CD8-positive, alpha-beta memory T cell (primary cell): ENCODE measurements around the gene FAM110A. TPM values are rescaled to one million over a fixed set of nuclear protein-coding genes. Genes with fewer than 3 reads are reported as not detected.
A peak's percentile ranks its signal among the peaks of the same experiment; 100 is the strongest.

Experiments used
- CTCF ChIA-PET: fragments of 350-600 bp; sonication (Branson Sonifier 250); formaldehyde crosslinking; loops from one replicate; lab custom pipeline; 2021; ENCODE audit warnings: antibody characterized with exemption; lab: Charles Lee
- POLR2A ChIA-PET: fragments of 350-600 bp; sonication (Branson Sonifier 250); formaldehyde crosslinking; loops from one replicate; lab custom pipeline; 2021; ENCODE audit warnings: antibody characterized with exemption; lab: Charles Lee
- DNase-seq, 5 donors: peaks; one replicate each; pipeline versions ENCODE4 v3.0.0 to v3.0.0-alpha.2; 2020 to 2022; ENCODE audit warnings: mixed read lengths in 1 of 5
- H3K27ac ChIP-seq: one replicate; pipeline ENCODE4 v1.7.0; 2013; ENCODE audit warnings: low read depth, mild to moderate bottlenecking, low read length, moderate library complexity
- H3K27me3 ChIP-seq: 2 replicates; pipeline ENCODE4 v1.7.0; 2013; ENCODE audit warnings: low read length, mild to moderate bottlenecking; ENCODE audit not compliant: insufficient read depth, poor library complexity, severe bottlenecking
- H3K36me3 ChIP-seq: 2 replicates; pipeline ENCODE4 v1.7.0; 2013; ENCODE audit warnings: mild to moderate bottlenecking, low read length, moderate library complexity; ENCODE audit not compliant: insufficient read depth
- H3K4me1 ChIP-seq: 2 replicates; pipeline ENCODE4 v1.7.0; 2013; ENCODE audit warnings: mild to moderate bottlenecking, low read length, moderate library complexity; ENCODE audit not compliant: insufficient read depth
- H3K4me3 ChIP-seq: 2 replicates; pipeline ENCODE4 v1.7.0; 2013; ENCODE audit warnings: mild to moderate bottlenecking, low read length
- H3K9me3 ChIP-seq: 2 replicates; pipeline ENCODE4 v1.7.0; 2013; ENCODE audit warnings: mild to moderate bottlenecking, low read length
- H3K27ac Mint-ChIP-seq, 8 donors: one replicate each; pipeline ENCODE4 v1.8.0; 2020 to 2021; ENCODE audit warnings: mixed read lengths in 8 of 8, mild to moderate bottlenecking in 6 of 8, inconsistent platforms in 3 of 8, moderate library complexity in 3 of 8
- H3K27me3 Mint-ChIP-seq, 2 donors: one replicate each; pipeline ENCODE4 v1.8.0; 2020 to 2021; ENCODE audit warnings: mixed read lengths in 2 of 2, mild to moderate bottlenecking in 1 of 2, moderate library complexity in 1 of 2
- H3K36me3 Mint-ChIP-seq, 3 donors: one replicate each; pipeline ENCODE4 v1.8.0; 2020 to 2021; ENCODE audit warnings: mixed read lengths in 3 of 3, inconsistent platforms in 1 of 3, mild to moderate bottlenecking in 1 of 3
- H3K4me1 Mint-ChIP-seq, 3 donors: one replicate each; pipeline ENCODE4 v1.8.0; 2020 to 2021; ENCODE audit warnings: mixed read lengths in 3 of 3, inconsistent platforms in 1 of 3, mild to moderate bottlenecking in 1 of 3
- H3K4me3 Mint-ChIP-seq, 7 donors: one replicate each; pipeline ENCODE4 v1.8.0; 2020 to 2021; ENCODE audit warnings: mixed read lengths in 7 of 7, mild to moderate bottlenecking in 6 of 7, moderate library complexity in 4 of 7, inconsistent platforms in 2 of 7
- H3K9me3 Mint-ChIP-seq, 5 donors: one replicate each; pipeline ENCODE4 v1.8.0; 2020 to 2022; ENCODE audit warnings: mixed read lengths in 5 of 5, mild to moderate bottlenecking in 3 of 5, moderate library complexity in 2 of 5, inconsistent platforms in 1 of 5
- polyA plus RNA-seq: library from polyadenylated mRNA; unstranded; fragments of 300-500 nt; fragmentation: Illumina TruSeq; gene quantifications from one replicate; pipeline ENCODE4 v1.2.3, GENCODE V29; 2021
- total RNA-seq, 2 experiments: library from RNA; stranded (reverse); gene quantifications; one replicate each; pipeline ENCODE4 v1.2.3, GENCODE V29; 2021

Gene FAM110A
- total and polyA plus RNA-seq, 3 experiments from 2014 or later: 13.3 to 15.0 (median 14.9) TPM

DNA sequence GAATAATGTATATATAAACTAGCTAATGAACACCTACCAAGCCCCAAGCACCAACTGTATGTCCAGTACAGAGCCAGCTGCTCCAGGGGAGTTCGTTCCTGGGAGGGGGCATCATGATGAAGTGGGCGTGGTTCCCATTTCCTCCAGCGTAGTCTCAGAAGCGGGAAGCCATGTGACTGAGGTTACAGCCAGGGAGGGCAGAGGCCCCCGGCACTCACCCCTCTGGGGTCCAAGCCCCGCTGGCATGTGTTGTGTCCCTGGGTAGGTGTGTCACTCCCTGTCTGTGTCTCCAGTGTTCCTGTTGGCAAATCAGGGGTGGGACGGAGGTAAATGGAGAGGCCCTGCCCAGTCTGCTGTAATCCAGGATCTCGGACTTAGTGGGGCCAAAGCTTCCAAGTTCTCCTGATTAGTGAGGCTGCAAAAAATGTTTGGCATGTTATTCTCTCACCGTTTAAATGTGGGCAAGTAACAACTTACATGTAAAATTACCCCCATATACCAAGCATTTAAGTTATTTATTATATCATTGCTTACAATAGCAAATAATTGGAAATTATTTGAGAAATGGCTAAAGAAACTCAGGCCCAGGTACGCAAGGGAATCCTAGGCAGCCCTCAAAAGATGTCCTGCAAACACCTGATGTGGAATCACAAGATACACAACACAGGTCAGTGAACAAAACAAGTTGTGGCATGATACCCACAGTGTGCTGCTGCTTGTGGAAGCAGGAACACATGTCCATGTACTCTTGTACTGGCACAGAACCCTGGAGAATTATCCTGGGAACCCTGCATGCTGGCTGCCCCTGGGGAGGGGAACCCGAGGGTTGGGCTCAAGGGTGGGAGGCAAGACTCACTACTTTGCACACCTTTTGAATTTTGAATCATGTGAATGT is 22.2 kb downstream of the FAM110A start:
- H3K9me3 Mint-ChIP-seq: no peaks in the 10 kb centered on the region
- H3K27ac Mint-ChIP-seq: peak overlapping the region in 7 of 8 donors; percentile 33 to 86 (median 71)
- no peak overlapping the region for H3K27ac ChIP-seq
- H3K36me3 Mint-ChIP-seq: peaks cover 7 to 11% (median 10%) of the 10 kb centered on the region in 3 donors
- peaks cover 40% of the 10 kb centered on the region for H3K4me1 ChIP-seq
- H3K9me3 ChIP-seq: no peaks in the 10 kb centered on the region
- H3K4me3 ChIP-seq: peak overlapping the region; percentile 49
- no peaks in the 10 kb centered on the region for H3K27me3 ChIP-seq
- H3K4me1 Mint-ChIP-seq: peaks cover 45 to 76% (median 65%) of the 10 kb centered on the region in 3 donors
- H3K4me3 Mint-ChIP-seq: peak overlapping the region in 4 of 7 donors; percentile 46 to 65 (median 57)
- ChIA-PET CTCF (no interaction called here), POLR2A (no interaction called here)
- no peaks in the 10 kb centered on the region for H3K27me3 Mint-ChIP-seq
- no peaks in the 10 kb centered on the region for H3K36me3 ChIP-seq
- DNase-seq: peak in 1 of 5 donors; percentile 14

- Mint-ChIP-seq H3K36me3 (peaks cover 6 to 9% (median 8%) of the 10 kb centered on the region in 3 donors), H3K4me3 (peak overlapping the region in 6 of 7 donors; percentile 46 to 78 (median 57)), H3K27ac (peak overlapping the region; percentile 1 to 94 (median 72)), H3K9me3 (no peaks in the 10 kb centered on the region), H3K27me3 (no peaks in the 10 kb centered on the region), H3K4me1 (peaks cover 41 to 69% (median 58%) of the 10 kb centered on the region in 3 donors)
- H3K27me3 ChIP-seq: no peaks in the 10 kb centered on the region
- no peak overlapping the region for H3K27ac ChIP-seq
- ChIA-PET POLR2A (no interaction called here), CTCF (interaction anchor here (1.3 kb wide), 1 partner anchor 38 kb away, joined by 3 read pairs; no protein-coding TSS in a partner anchor)
- peak overlapping the region; percentile 49 for H3K4me3 ChIP-seq
- peak; percentile 26 to 60 (median 57) for DNase-seq
- peaks cover 40% of the 10 kb centered on the region for H3K4me1 ChIP-seq
- H3K9me3 ChIP-seq: no peaks in the 10 kb centered on the region
- H3K36me3 ChIP-seq: no peaks in the 10 kb centered on the region
These were observed 22.9 kb downstream of the FAM110A start for GRCh38 chr20:856361-856775.

DNA sequence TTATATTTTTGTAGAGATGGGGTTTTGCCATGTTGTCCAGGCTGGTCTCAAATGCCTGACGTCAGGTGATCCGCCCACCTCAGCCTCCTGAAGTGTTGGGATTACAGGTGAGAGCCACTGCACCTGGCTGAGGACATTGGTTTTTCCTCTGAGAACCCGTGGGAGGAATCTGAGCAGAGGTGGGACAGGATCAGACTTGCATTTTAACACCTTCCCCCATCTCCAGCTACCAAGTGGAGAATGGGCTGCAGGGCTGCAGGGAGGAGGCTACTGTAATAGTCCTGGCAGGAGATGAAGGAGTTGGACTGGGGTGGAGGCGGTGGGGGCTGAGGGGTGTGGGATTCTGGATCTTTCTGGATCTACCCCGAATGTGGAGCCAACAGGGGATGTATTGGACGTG is 24.5 kb downstream of the FAM110A start:
- Mint-ChIP-seq H3K4me3 (no peak overlapping the region), H3K36me3 (peaks cover under 1 to 8% (median 2%) of the 10 kb centered on the region in 3 donors), H3K27ac (no peak overlapping the region), H3K27me3 (no peaks in the 10 kb centered on the region), H3K4me1 (peaks cover 36 to 59% (median 44%) of the 10 kb centered on the region in 3 donors), H3K9me3 (no peaks in the 10 kb centered on the region)
- no peaks in the 10 kb centered on the region for H3K27me3 ChIP-seq
- ChIA-PET POLR2A (no interaction called here), CTCF (interaction anchor here (1.1 kb wide), 1 partner anchor 39 kb away, joined by 3 read pairs; no protein-coding TSS in a partner anchor)
- no peaks in the 10 kb centered on the region for H3K9me3 ChIP-seq
- no peaks in the 10 kb centered on the region for H3K36me3 ChIP-seq
- no peak for DNase-seq
- no peak overlapping the region for H3K27ac ChIP-seq
- no peak overlapping the region for H3K4me3 ChIP-seq
- H3K4me1 ChIP-seq: peaks cover 40% of the 10 kb centered on the region

DNA sequence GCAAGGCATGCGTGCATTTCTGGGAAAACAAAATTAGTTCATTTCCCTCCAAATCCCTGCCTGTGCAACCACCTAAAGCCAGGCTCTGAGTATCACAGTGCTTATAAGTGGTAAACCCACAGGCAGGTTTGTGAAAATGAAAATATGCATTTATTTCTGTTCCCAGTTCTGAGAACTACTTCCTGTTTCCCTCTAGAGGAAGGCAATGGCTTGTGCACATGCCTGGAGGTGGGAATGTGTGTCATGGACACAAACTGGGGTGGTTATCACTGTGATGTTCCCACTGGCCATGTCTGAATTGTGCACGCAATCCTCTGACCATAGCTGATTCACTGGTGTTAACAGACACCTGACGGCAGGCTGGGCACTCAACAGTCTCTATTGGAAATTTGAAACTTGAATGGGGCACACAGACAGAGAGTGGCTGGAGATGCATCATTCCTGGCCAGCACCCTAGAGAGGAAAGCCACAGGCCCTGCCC is 26.3 kb downstream of the FAM110A start:
- ChIA-PET CTCF (interaction anchor here (1.6 kb wide), 1 partner anchor 12 kb away, joined by 3 read pairs; no protein-coding TSS in a partner anchor), POLR2A (no interaction called here)
- Mint-ChIP-seq H3K36me3 (peaks cover 0 to 2% (median 0%) of the 10 kb centered on the region in 3 donors), H3K27me3 (no peaks in the 10 kb centered on the region), H3K9me3 (no peaks in the 10 kb centered on the region), H3K4me3 (no peak overlapping the region), H3K4me1 (peaks cover 28 to 44% (median 36%) of the 10 kb centered on the region in 3 donors), H3K27ac (peak overlapping the region in 3 of 8 donors; percentile 23 to 60 (median 43))
- no peaks in the 10 kb centered on the region for H3K27me3 ChIP-seq
- no peak for DNase-seq
- H3K9me3 ChIP-seq: no peaks in the 10 kb centered on the region
- no peaks in the 10 kb centered on the region for H3K36me3 ChIP-seq
- H3K4me3 ChIP-seq: no peak overlapping the region
- no peak overlapping the region for H3K27ac ChIP-seq
- H3K4me1 ChIP-seq: peaks cover 38% of the 10 kb centered on the region

DNA sequence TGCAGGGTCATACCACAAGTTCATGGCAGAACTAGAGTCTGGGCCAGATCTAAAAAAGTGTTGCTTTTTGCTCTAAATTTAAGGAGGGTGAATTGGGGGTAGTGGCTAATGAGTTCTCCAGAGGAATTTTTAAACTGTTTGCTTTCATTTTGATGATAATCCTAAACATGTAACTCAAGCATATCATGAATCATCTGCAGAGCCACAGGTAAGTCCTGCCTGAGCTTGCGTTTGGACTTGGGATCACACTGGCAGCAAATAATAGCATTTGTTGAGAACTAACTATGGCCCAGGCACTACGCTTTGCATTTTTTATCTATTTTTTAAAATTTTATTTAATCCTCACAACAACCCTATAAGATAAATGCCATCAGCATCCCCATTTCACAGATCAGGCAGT is 27.4 kb downstream of the FAM110A start:
- Mint-ChIP-seq H3K4me1 (peaks cover 20 to 33% (median 25%) of the 10 kb centered on the region in 3 donors), H3K9me3 (no peaks in the 10 kb centered on the region), H3K36me3 (peaks cover 0 to 2% (median 0%) of the 10 kb centered on the region in 3 donors), H3K27me3 (no peaks in the 10 kb centered on the region), H3K4me3 (no peak overlapping the region), H3K27ac (no peak overlapping the region)
- H3K27ac ChIP-seq: no peak overlapping the region
- POLR2A ChIA-PET: no interaction called here
- CTCF ChIA-PET: no interaction called here
- no peaks in the 10 kb centered on the region for H3K9me3 ChIP-seq
- no peak for DNase-seq
- H3K27me3 ChIP-seq: no peaks in the 10 kb centered on the region
- H3K4me1 ChIP-seq: peaks cover 27% of the 10 kb centered on the region
- no peaks in the 10 kb centered on the region for H3K36me3 ChIP-seq
- no peak overlapping the region for H3K4me3 ChIP-seq

DNA sequence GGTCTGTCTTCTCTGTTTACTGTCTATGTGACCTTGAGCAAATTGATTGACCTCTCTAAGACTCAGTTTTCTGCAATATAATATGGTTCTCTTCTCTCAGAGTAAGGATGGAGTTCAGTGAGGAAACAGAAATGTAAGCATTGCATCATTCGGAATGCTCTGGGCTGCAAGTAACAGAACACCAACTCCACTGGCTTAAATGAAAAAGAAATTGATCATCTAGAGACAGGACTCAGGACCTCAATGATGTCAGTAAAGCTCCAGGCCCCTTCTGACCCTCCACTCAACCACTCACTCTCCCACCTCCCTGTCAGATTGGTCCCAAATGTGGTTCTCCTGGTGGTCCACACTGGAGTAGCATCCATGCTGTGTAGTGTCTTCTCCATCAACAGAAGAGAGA is 31.9 kb downstream of the FAM110A start:
- Mint-ChIP-seq H3K27me3 (peaks cover 0 to 3% of the 10 kb centered on the region in 2 donors), H3K27ac (no peak overlapping the region), H3K4me3 (no peak overlapping the region), H3K4me1 (no peaks in the 10 kb centered on the region), H3K36me3 (no peaks in the 10 kb centered on the region), H3K9me3 (peaks cover 0 to 1% (median 0%) of the 10 kb centered on the region in 5 donors)
- Histone ChIP-seq H3K27me3 (no peaks in the 10 kb centered on the region), H3K27ac (no peak overlapping the region), H3K36me3 (no peaks in the 10 kb centered on the region), H3K9me3 (no peaks in the 10 kb centered on the region), H3K4me3 (no peak overlapping the region), H3K4me1 (no peaks in the 10 kb centered on the region)
- ChIA-PET POLR2A (no interaction called here), CTCF (interaction anchor here (0.6 kb wide), 1 partner anchor 21 kb away, joined by 3 read pairs; no protein-coding TSS in a partner anchor)
- peak in 1 of 5 donors; percentile 3 for DNase-seq

DNA sequence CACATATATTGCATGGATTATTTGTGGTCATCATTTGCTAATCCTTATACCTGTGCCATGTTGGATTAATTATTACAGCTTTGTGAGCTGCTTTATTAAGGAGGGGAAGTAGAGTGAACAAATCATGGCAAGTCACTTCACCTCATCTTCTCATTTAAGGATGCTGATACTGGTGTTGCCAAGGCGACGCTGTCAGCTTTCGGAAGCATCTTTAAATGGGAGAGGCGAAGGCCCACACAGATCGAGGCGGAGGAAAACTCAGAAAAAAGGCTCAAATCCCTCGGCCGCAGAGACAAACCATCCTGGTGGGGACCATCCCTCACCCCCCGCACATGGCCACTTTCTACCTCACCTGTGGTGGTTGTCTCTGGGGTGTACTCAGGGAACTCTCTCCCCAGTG is 34.8 kb downstream of the FAM110A start:
- no peaks in the 10 kb centered on the region for H3K36me3 Mint-ChIP-seq
- no peaks in the 10 kb centered on the region for H3K27me3 ChIP-seq
- POLR2A ChIA-PET: no interaction called here

More for the DNA sequence above, 34.8 kb downstream of the FAM110A start:
- no peak overlapping the region for H3K27ac Mint-ChIP-seq
- H3K4me3 Mint-ChIP-seq: no peak overlapping the region
- Histone ChIP-seq H3K27ac (no peak overlapping the region), H3K9me3 (no peaks in the 10 kb centered on the region), H3K4me1 (no peaks in the 10 kb centered on the region), H3K36me3 (no peaks in the 10 kb centered on the region), H3K4me3 (no peak overlapping the region)
- DNase-seq: peak in 1 of 5 donors; percentile 11
- peaks cover 0 to 4% of the 10 kb centered on the region in 2 donors for H3K27me3 Mint-ChIP-seq
- H3K9me3 Mint-ChIP-seq: peaks cover 0 to 1% (median 0%) of the 10 kb centered on the region in 5 donors
- CTCF ChIA-PET: interaction anchor here (1.3 kb wide), 1 partner anchor 88 kb away, joined by 3 read pairs; no protein-coding TSS in a partner anchor
- H3K4me1 Mint-ChIP-seq: no peaks in the 10 kb centered on the region
